ENCODE results near the gene EGFR.

EGFR gene

GRCh38 chr7:55085511-55086412, 66.9 kb downstream of the EGFR start:
- H3K79me2 ChIP-seq (ENCODE audit: insufficient read depth, low read length) = no peaks in the 10 kb centered on the region
- H3K36me3 ChIP-seq (ENCODE audit: insufficient read depth, low read length) = no peaks in the 10 kb centered on the region
- H3K27ac ChIP-seq (ENCODE audit: low read depth, low read length, poor library complexity, severe bottlenecking) = no peak overlapping the region
- H3F3A ChIP-seq (ENCODE audit: insufficient read depth, low read length) = no peaks in the 10 kb centered on the region
- H3K9me2 ChIP-seq (ENCODE audit: low read depth, low read length) = no peaks in the 10 kb centered on the region
- no peaks in the 10 kb centered on the region for H3K9me3 ChIP-seq (ENCODE audit: low read length)
- H3K4me3 ChIP-seq (ENCODE audit: low read depth, low read length, poor library complexity, severe bottlenecking) = no peak overlapping the region
- H3K9ac ChIP-seq (ENCODE audit: low read length) = no peak overlapping the region
- TF ChIP-seq EZH2 (IDR thresholded peaks at IDR 0.05; ENCODE audit: borderline replicate concordance, low read length) (no peak), CTCF (IDR thresholded peaks at IDR 0.05; ENCODE audit: low read length) (no peak)
- H4K20me1 ChIP-seq (ENCODE audit: insufficient read depth, low read length) = no peaks in the 10 kb centered on the region
- H3K27me3 ChIP-seq (ENCODE audit: insufficient read depth, low read length) = peaks cover 4% of the 10 kb centered on the region; the same call in 1 of the 2 replicates
- H3K4me2 ChIP-seq (ENCODE audit: low read length) = no peak overlapping the region
- no peaks in the 10 kb centered on the region for H3K4me1 ChIP-seq (ENCODE audit: insufficient read depth, low read length, severe bottlenecking)
- H2AFZ ChIP-seq (ENCODE audit: low read length) = no peak overlapping the region

GRCh38 chr7:55086413-55087201, 67.8 kb downstream of the EGFR start:
- H3K9me2 ChIP-seq (ENCODE audit: low read depth, low read length) = no peaks in the 10 kb centered on the region
- no peaks in the 10 kb centered on the region for H4K20me1 ChIP-seq (ENCODE audit: insufficient read depth, low read length)
- no peak for TF ChIP-seq EZH2 (IDR thresholded peaks at IDR 0.05; ENCODE audit: borderline replicate concordance, low read length)
- no peak for TF ChIP-seq CTCF (IDR thresholded peaks at IDR 0.05; ENCODE audit: low read length)
- H3K79me2 ChIP-seq (ENCODE audit: insufficient read depth, low read length) = no peaks in the 10 kb centered on the region
- no peaks in the 10 kb centered on the region for H3K36me3 ChIP-seq (ENCODE audit: insufficient read depth, low read length)
- no peak overlapping the region for H3K27ac ChIP-seq (ENCODE audit: low read depth, low read length, poor library complexity, severe bottlenecking)
- no peaks in the 10 kb centered on the region for H3K4me1 ChIP-seq (ENCODE audit: insufficient read depth, low read length, severe bottlenecking)
- no peak overlapping the region for H3K4me3 ChIP-seq (ENCODE audit: low read depth, low read length, poor library complexity, severe bottlenecking)
- H3K9me3 ChIP-seq (ENCODE audit: low read length) = no peaks in the 10 kb centered on the region
- no peak overlapping the region for H3K4me2 ChIP-seq (ENCODE audit: low read length)
- H3K9ac ChIP-seq (ENCODE audit: low read length) = no peak overlapping the region
- no peaks in the 10 kb centered on the region for H3F3A ChIP-seq (ENCODE audit: insufficient read depth, low read length)
- H3K27me3 ChIP-seq (ENCODE audit: insufficient read depth, low read length) = no peaks in the 10 kb centered on the region; the same call in 1 of the 2 replicates
- no peak overlapping the region for H2AFZ ChIP-seq (ENCODE audit: low read length)

- H3K9me2 ChIP-seq (ENCODE audit: low read depth, low read length) = no peaks in the 10 kb centered on the region
- no peaks in the 10 kb centered on the region for H3K4me1 ChIP-seq (ENCODE audit: insufficient read depth, low read length, severe bottlenecking)
- no peaks in the 10 kb centered on the region for H3F3A ChIP-seq (ENCODE audit: insufficient read depth, low read length)
- no peak overlapping the region for H3K9ac ChIP-seq (ENCODE audit: low read length)
- H3K27ac ChIP-seq (ENCODE audit: low read depth, low read length, poor library complexity, severe bottlenecking) = no peak overlapping the region
- H3K9me3 ChIP-seq (ENCODE audit: low read length) = no peaks in the 10 kb centered on the region
- no peaks in the 10 kb centered on the region; the same call in 1 of the 2 replicates for H3K27me3 ChIP-seq (ENCODE audit: insufficient read depth, low read length)
- no peaks in the 10 kb centered on the region for H4K20me1 ChIP-seq (ENCODE audit: insufficient read depth, low read length)
- H2AFZ ChIP-seq (ENCODE audit: low read length) = no peak overlapping the region
- no peak overlapping the region for H3K4me2 ChIP-seq (ENCODE audit: low read length)
- no peak overlapping the region for H3K4me3 ChIP-seq (ENCODE audit: low read depth, low read length, poor library complexity, severe bottlenecking)
- no peaks in the 10 kb centered on the region for H3K79me2 ChIP-seq (ENCODE audit: insufficient read depth, low read length)
- no peak for TF ChIP-seq EZH2 (IDR thresholded peaks at IDR 0.05; ENCODE audit: borderline replicate concordance, low read length)
- no peak for TF ChIP-seq CTCF (IDR thresholded peaks at IDR 0.05; ENCODE audit: low read length)
- H3K36me3 ChIP-seq (ENCODE audit: insufficient read depth, low read length) = no peaks in the 10 kb centered on the region
Observed at GRCh38 chr7:55087521-55087961, 68.7 kb downstream of the EGFR start.

Measured in OCI-LY1 (cell line).